K562 (cell line): ENCODE results near the gene YPEL3. TPM values are rescaled to one million over a fixed set of nuclear protein-coding genes. Genes with fewer than 3 reads are reported as not detected.

Source experiments
- FOXP4 ChIP-seq: sonication (generic); formaldehyde crosslinking; IDR thresholded peaks from 2 replicates; pipeline ENCODE4 v1.8.0; 2022; ENCODE audit warnings: mild to moderate bottlenecking, missing genetic modification reagents, borderline replicate concordance
- HDAC8 ChIP-seq: fragments of 450-650 bp; IDR thresholded peaks from 2 replicates; pipeline ENCODE4 v1.6.1; 2016; ENCODE audit warnings: mild to moderate bottlenecking, missing genetic modification characterization, moderate library complexity, missing compliant biosample characterization
- JUND ChIP-seq, 2 experiments: IDR thresholded peaks; 2 replicates in 1 of 2; 3 replicates in 1 of 2; pipeline ENCODE4 v1.6.1; 2011; ENCODE audit warnings: borderline replicate concordance in 2 of 2, low read depth in 2 of 2, low read length in 2 of 2, improper control_type of control experiment in 1 of 2, missing biosample characterization in 1 of 2, missing genetic modification characterization in 1 of 2, missing genetic modification reagents in 1 of 2
- MGA ChIP-seq: fragments of 450-650 bp; IDR thresholded peaks from 2 replicates; pipeline ENCODE4 v1.6.1; 2016; ENCODE audit warnings: mild to moderate bottlenecking, moderate library complexity
- MLX ChIP-seq, 2 experiments: fragments of 450-650 bp in 1 of 2; sonication (generic) in 1 of 2; formaldehyde crosslinking; conservative IDR thresholded peaks; 2 replicates each; pipeline versions ENCODE4 v1.4.0 to v1.8.1; 2020 to 2022; ENCODE audit warnings: mild to moderate bottlenecking in 1 of 2, missing genetic modification reagents in 1 of 2
- NCOA2 ChIP-seq, 2 experiments: fragments of 450-650 bp; IDR thresholded peaks; 2 replicates each; pipeline ENCODE4 v1.6.1; 2018; ENCODE audit warnings: mild to moderate bottlenecking in 2 of 2, moderate library complexity in 1 of 2; ENCODE audit not compliant: partially characterized antibody in 2 of 2
- PML ChIP-seq: IDR thresholded peaks from 2 replicates; pipeline ENCODE4 v1.6.1; 2012; ENCODE audit warnings: low read length, inconsistent platforms
- POLR2AphosphoS5 ChIP-seq: IDR thresholded peaks from 2 replicates; pipeline ENCODE4 v1.6.1; 2011; ENCODE audit warnings: mild to moderate bottlenecking, low read depth, low read length, moderate library complexity; ENCODE audit not compliant: control insufficient read depth, insufficient read depth
- RBFOX2 ChIP-seq: fragments of 200-400 bp; formaldehyde crosslinking; IDR thresholded peaks from 2 replicates; pipeline ENCODE4 v1.6.1; 2017; ENCODE audit warnings: low read depth, mild to moderate bottlenecking, low read length, moderate library complexity
- TAL1 ChIP-seq: fragments of 450-650 bp; IDR thresholded peaks from 2 replicates; pipeline ENCODE4 v1.6.1; 2016; ENCODE audit warnings: mild to moderate bottlenecking
- ZKSCAN8 ChIP-seq: fragments of 200-800 bp; sonication (Bioruptor generic); IDR thresholded peaks from 2 replicates; pipeline ENCODE4 v1.6.1; 2016; ENCODE audit warnings: missing genetic modification characterization, missing compliant biosample characterization
- polyA plus RNA-seq, 8 experiments: library from polyadenylated mRNA; depleted of rRNA in 4 of 8; stranded (reverse) in 5 of 8; unstranded in 3 of 8; fragments of >200 nt; fragmentation: Nextera tagmentation in 2 of 8; fragmentation: Illumina TruSeq in 1 of 8; extraction: Ambion mirVana in 2 of 8; extraction: Trizol in 1 of 8; gene quantifications; 2 replicates each; pipeline versions ENCODE4 v1.2.1 to v1.2.3, GENCODE V29; 2011 to 2014; ENCODE audit warnings: inconsistent platforms in 1 of 8, missing spikeins in 1 of 8
- total RNA-seq, 7 experiments: library from RNA; depleted of rRNA in 6 of 7; stranded (reverse); fragments of >200 nt in 6 of 7; fragmentation: Illumina TruSeq in 2 of 7; extraction: Trizol in 2 of 7; gene quantifications; 2 replicates each; pipeline versions ENCODE4 v1.2.1 to v1.2.3, GENCODE V29; 2011 to 2021; ENCODE audit warnings: low replicate concordance in 1 of 7

The YPEL3 gene
- total and polyA plus RNA-seq, 9 of the 15 experiments (the other 6 are each of a cell fraction or from before 2014, with no cell fraction given), result 0.41 to 15.0 (median 2.9) TPM

- TF ChIP-seq MGA (no peak), PML (no peak), POLR2AphosphoS5 (peak; percentile 9; the same call in 1 of the 2 replicates), JUND (IDR thresholded peaks at IDR 0.05; ENCODE audit: borderline replicate concordance, low read depth, low read length) (no peak), JUND (tag; IDR thresholded peaks at IDR 0.05; ENCODE audit: borderline replicate concordance, low read depth, low read length) (no peak), RBFOX2 (peak; percentile 45), FOXP4 (CRISPR knock-in tag) (no peak), ZKSCAN8 (CRISPR knock-in tag) (no peak), TAL1 (no peak), HDAC8 (no peak), NCOA2 (IDR thresholded peaks at IDR 0.05; ENCODE audit: partially characterized antibody in 2 of 2) (no peak), MLX (CRISPR knock-in tag; conservative IDR thresholded peaks at IDR 0.05) (no peak)
Observed at GRCh38 chr16:30082545-30083090, 13.4 kb downstream of the YPEL3 start (continued).
